HG02852 (cell line): ENCODE results near the gene RBM47.
A peak's percentile ranks its signal among the peaks of the same experiment; 100 is the strongest.

Experiments
- ATAC-seq: cut with Tn5 transposase; IDR thresholded peaks from one replicate; pipeline ENCODE4 v1.9.1; 2021; ENCODE audit warnings: mild to moderate bottlenecking, moderate library complexity; ENCODE audit not compliant: unreplicated experiment

The RBM47 gene

GRCh38 chr4:40592034-40592433 lies 37.6 kb downstream of the RBM47 start:
- ATAC-seq: no peak

- ATAC-seq: no peak
Observed at GRCh38 chr4:40587826-40588225, 41.8 kb downstream of the RBM47 start.

- ATAC-seq: no peak
Observed at GRCh38 chr4:40587351-40587750, 42.3 kb downstream of the RBM47 start.

GRCh38 chr4:40586729-40587128 lies 42.9 kb downstream of the RBM47 start:
- ATAC-seq: no peak

GRCh38 chr4:40586034-40586433 lies 43.6 kb downstream of the RBM47 start:
- ATAC-seq: no peak

GRCh38 chr4:40585201-40585799 lies 44.4 kb downstream of the RBM47 start:
- no peak for ATAC-seq

- ATAC-seq: no peak
Observed at GRCh38 chr4:40584517-40585141, 45.0 kb downstream of the RBM47 start.

- no peak for ATAC-seq
Observed at GRCh38 chr4:40583850-40584439, 45.7 kb downstream of the RBM47 start.

GRCh38 chr4:40582413-40582812 lies 47.3 kb downstream of the RBM47 start:
- ATAC-seq: no peak

- no peak for ATAC-seq
Observed at GRCh38 chr4:40581254-40582140, 48.2 kb downstream of the RBM47 start.

- ATAC-seq: no peak
Observed at GRCh38 chr4:40579983-40580382, 49.7 kb downstream of the RBM47 start.

GRCh38 chr4:40577588-40578253 lies 51.9 kb downstream of the RBM47 start:
- no peak for ATAC-seq

- peak; percentile 56 for ATAC-seq
Observed at GRCh38 chr4:40576651-40577480, 52.8 kb downstream of the RBM47 start.

GRCh38 chr4:40575846-40576245 lies 53.8 kb downstream of the RBM47 start:
- no peak for ATAC-seq

- ATAC-seq: no peak
Observed at GRCh38 chr4:40573593-40574311, 55.9 kb downstream of the RBM47 start.

- no peak for ATAC-seq
Observed at GRCh38 chr4:40572692-40573310, 56.9 kb downstream of the RBM47 start.

- ATAC-seq: no peak
Observed at GRCh38 chr4:40571208-40571607, 58.5 kb downstream of the RBM47 start.

- no peak for ATAC-seq
Observed at GRCh38 chr4:40570348-40571077, 59.2 kb downstream of the RBM47 start.
